GM18508 (cell line): Measurements from ENCODE around the gene PDE6A.
"Not testable (repeated sequence)": the region's sequence is repeated elsewhere in the genome, so short reads cannot be mapped to it uniquely, and the experiment has no call there.

ENCODE experiments used
- ATAC-seq: cut with Tn5 transposase; IDR thresholded peaks from one replicate; pipeline ENCODE4 v1.9.1; 2021; ENCODE audit warnings: moderate number of reproducible peaks; ENCODE audit not compliant: insufficient read depth, unreplicated experiment

Gene PDE6A

GRCh38 chr5:149953436-149954121 is 9.0 kb upstream of the PDE6A start:
- no peak for ATAC-seq

DNA sequence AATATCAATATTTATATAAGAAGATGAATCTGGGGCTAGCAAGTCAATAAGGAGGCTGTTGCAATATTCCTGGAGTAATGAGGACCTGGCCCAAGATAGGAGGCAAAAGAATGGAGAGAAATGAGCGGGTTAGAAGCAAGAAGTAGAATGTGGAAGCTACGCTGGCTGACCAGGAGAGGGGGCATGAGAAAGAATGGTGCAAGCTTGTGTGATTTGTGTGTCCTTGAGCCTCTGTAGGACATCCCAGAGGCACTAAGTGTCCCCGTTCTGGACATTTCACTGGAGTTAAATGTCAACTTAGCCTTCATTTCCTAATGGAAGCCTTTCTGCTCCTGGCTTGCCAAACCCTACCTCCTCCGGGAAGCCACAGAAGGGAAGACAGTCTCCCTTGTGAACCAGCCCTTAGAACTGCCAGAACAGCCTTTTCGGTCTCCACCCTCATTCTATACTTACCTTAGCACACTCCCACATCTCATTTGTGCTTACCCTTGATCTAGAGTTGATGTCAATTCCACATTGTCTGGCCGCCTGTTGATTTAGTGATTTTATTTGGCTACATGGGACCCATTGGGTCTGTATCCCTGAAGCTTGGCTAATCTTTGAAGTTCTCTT is 6.7 kb upstream of the PDE6A start:
- no peak for ATAC-seq

GRCh38 chr5:149948993-149949392 is 4.4 kb upstream of the PDE6A start:
- ATAC-seq: no peak

GRCh38 chr5:149946118-149946517 is 1.5 kb upstream of the PDE6A start:
- ATAC-seq: no peak

- not testable (repeated sequence) for ATAC-seq
These were observed 1.2 kb downstream of the PDE6A start for GRCh38 chr5:149943177-149943949.

DNA sequence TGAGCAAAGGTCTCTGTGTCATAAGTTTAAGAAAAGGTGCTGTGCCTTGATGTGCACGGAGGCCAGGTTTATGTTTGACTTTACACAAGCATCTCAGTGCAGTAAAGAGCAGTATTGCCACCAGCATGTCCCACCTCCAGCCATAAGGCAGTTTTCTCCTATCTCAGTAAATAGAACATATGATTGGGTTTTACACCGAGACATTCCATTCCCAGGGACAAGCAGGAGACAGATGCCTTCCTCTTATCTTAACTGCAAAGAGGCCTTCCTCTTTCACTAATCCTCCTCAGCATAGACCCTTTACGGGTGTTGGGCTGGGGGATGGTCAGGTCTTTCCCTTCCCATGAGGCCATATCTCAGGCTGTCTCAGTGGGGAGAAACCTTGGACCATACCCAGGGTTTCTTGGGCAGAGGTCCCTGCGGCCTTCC is 1.8 kb downstream of the PDE6A start:
- ATAC-seq: not testable (repeated sequence)

DNA sequence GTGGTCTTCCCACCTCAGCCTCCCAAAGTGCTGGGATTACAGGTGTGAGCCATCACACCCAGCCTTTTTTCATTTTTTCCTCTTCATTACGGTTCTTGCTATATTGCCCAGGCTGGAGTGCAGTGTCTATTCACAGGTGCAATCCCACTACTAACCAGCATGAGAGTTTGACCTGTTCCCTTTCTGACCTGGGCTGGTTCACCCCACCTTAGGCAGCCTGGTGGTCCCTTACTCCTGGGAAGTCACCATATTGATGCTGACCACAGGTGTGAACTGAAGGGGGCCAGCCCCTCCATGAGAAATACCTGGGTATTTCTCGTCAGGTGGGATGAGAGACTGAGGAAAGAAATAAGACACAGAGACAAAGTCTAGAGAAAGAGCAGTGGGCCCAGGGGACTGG is 2.4 kb downstream of the PDE6A start:
- ATAC-seq: no peak

DNA sequence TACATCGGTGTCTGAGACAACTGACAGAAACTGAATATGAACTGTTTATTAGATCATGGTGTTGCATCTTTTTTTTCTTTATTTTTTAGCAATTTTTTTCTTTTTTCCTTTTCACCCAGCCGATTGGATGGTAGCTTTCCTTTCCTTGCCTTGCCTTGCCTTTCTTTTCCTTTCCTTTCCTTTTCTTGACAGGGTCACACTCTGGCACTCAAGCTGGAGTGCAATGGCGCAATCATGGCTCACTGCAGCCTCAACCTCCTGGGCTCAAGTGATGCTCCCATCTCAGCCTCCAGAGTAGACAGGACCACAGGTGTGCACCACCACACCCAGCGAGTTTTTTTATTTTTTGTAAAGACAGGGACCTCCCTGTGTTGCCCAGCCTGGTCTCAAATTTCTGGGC is 2.8 kb downstream of the PDE6A start:
- no peak for ATAC-seq

DNA sequence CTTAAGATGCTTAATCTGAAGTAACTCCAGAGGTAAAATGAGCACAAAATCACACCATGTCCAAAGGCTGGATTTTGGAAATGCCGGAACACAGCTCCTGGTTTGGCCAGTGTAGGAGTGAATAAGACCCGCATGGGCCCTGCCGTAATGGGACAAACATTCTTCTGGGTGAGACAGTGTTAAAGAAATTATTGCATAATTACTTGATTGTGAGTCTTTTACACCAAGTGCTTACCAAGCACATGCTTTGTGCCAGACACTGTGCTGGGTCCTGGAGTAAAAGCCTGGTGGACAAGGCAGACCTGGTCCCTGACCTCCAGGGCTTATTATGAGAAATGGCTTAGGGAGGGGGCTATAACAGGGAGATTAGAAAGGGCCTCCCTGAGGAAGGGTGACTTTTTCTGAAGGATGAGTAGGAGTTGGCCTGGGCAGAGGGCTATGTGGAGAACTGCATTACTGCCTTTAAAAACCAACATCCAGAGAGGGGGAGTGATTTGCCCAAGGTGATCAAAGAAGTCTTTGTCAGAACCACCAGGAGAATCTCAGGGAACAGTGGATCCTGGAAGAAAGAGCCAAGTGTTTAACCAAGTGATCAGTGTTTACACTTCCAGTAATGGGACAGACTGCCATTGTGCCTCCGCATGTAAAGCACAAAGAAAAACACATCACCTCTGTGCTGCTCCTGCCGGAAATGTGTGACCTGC is 3.5 kb downstream of the PDE6A start:
- no peak for ATAC-seq

GRCh38 chr5:149940077-149940574 is 4.5 kb downstream of the PDE6A start:
- ATAC-seq: peak; percentile 65

DNA sequence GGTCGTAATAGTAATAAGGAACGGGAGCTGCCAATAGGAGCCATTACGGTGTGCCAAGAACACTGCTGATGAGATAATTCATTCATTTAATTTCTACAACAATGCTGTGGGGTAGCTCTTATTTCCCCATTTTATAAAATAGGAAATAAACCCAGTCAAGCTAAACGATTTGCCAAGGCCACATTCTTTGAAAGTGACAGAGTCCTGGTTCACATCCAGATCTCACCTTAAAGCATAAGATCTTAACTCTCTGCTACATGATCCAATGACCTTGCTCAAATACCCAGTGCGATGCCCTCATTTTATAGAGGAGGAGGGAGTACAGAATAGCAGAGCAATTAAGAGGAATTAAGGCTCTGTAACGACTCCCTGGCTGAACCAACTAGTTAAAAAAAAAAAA is 5.0 kb downstream of the PDE6A start:
- no peak for ATAC-seq

GRCh38 chr5:149938791-149939358 is 5.7 kb downstream of the PDE6A start:
- no peak for ATAC-seq

DNA sequence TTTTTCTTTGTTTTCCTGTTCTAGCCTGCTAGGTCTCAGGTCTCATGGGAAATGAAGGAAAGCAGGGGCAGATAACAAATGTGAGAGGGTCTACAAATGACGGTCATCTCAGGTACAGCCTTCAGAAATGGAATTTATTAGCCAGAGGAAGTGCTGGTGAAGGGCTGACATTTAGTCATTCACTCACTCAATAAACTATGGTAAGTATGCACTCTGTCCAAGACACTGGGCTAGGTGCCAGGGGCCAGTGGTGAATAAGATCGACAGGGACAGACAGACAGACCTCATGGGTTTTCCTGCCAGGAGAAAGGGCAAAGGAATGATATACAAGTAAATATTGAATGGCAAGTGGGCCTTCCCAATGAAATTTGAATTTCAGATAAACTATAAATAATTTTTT is 6.3 kb downstream of the PDE6A start:
- ATAC-seq: no peak

- no peak for ATAC-seq
These were observed 7.0 kb downstream of the PDE6A start for GRCh38 chr5:149937610-149938009.

- ATAC-seq: no peak
These were observed 7.9 kb downstream of the PDE6A start for GRCh38 chr5:149936700-149937091.

DNA sequence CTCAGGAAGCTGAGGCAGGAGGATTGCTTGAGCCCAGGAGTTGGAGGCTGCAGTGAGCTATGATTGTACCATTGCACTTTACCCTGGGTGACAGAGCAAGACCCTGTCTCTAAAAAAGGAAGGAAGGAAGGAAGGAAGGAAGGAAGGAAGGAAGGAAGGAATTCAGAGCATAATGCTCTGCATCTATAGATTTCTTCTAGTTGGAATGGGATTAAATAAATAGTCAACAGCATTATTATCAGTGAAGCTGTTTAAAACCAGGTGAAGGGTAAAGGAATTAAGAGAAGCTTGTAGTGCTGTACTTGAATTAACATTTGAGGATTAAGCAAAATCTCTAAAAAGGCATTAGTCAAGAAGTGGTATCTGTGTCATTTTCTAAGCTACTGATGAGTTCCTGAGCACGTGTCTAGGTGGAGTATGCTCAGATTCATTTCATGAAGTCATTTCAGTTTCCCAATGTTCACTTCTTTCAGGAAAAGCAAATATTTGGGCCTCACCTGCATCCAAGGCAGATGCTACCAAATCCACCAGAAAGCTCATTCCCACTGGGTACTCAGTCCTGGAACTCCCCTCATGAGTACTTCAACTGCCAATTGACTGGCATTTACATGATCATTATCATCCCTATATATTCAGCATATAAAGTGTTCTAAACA is 8.4 kb downstream of the PDE6A start:
- no peak for ATAC-seq

- no peak for ATAC-seq
These were observed 9.1 kb downstream of the PDE6A start for GRCh38 chr5:149935431-149935901.

DNA sequence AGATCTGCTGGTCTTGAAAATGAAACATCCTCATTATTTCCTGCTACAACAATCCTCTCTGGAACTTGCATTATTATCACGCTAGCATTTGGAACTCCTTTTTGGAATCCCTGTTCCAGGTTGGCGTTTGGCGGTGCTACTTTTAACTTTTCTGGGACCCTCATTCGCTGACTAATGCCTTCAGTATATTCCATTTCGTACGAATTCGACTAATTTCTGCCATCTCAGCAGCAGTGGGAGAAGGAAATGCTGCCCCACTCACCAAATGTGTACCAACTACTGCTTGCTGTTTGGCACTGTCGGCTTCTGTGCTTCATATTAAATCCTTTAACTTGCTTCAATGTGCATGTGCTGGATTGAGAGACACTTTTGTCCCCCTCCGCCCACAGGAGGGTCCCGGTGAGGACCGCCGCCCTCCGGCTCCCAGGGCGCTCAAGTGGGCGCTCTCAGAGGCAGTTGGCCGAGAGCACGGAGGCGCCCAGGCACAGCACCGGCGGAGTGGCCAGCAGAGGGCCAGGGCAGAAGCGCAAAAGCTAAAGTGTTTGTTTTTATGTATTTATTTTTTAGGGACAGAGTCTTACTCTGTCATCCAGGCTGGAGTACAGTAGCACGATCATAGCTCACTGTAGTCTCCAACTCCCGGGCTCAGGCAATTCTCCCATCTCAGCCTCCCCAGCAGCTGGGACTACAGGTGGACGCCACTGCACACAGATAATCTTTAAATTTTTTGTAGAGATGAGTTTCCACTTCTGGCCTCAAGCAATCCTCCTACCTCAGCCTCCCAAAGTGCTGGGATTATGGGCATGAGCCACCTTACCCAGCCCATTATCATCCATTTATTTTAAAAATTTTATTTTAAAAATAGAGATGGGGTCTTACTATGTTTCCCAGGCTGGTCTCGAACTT is 11.9 kb downstream of the PDE6A start:
- no peak for ATAC-seq

DNA sequence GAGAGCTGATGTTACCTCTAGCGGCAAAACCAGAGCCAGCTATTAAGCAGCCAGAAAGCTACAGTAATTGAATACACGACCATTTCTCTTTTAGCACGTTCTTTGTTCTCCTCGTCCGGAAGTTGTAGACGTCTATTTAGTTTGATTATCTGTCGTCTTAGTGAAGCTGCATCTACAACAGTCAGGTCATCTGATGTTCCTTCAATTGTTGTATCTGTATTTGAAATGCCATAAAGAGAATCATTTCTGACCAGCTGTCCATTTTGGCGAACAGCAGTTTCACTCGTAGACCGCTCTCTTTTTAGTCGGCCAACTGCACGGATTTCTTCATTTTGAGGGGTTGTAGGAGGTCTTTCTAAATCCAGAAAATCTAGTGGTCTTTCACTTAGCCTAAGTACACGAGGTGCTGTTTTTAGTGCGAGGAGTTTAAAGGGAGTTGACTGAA is 12.6 kb downstream of the PDE6A start:
- no peak for ATAC-seq
